ENCODE data around the gene USP3. TPM values are rescaled to one million over a fixed set of nuclear protein-coding genes. Genes with fewer than 3 reads are reported as not detected.

The USP3 gene
- total and polyA plus RNA-seq, 9 donors: 15.0 to 34.5 (median 22.0) TPM

GRCh38 chr15:63582718-63583426 is 78.5 kb downstream of the USP3 start:
- Histone ChIP-seq H3K27me3 (ENCODE audit: control insufficient read depth, insufficient read depth, low read length) (no peaks in the 10 kb centered on the region), H3K4me1 (ENCODE audit: control insufficient read depth, insufficient read depth, low read length) (no peaks in the 10 kb centered on the region), H3K36me3 (ENCODE audit: control insufficient read depth, insufficient read depth, low read length) (peaks cover 24% of the 10 kb centered on the region), H3K27ac (ENCODE audit: low read length) (no peak overlapping the region), H3K9me3 (replicated peaks; ENCODE audit: control insufficient read depth, low read depth, low read length) (peaks cover 3% of the 10 kb centered on the region), H3K4me3 (ENCODE audit: low read length) (no peak overlapping the region)
- 100% methylated on average over 1 of the region's 2 CpGs for WGBS (ENCODE audit: insufficient coverage)
- no peak for DNase-seq

GRCh38 chr15:63586790-63587189 is 82.4 kb downstream of the USP3 start:
- Histone ChIP-seq H3K27me3 (ENCODE audit: control insufficient read depth, insufficient read depth, low read length) (no peaks in the 10 kb centered on the region), H3K9me3 (replicated peaks; ENCODE audit: control insufficient read depth, low read depth, low read length) (peaks cover 3% of the 10 kb centered on the region), H3K27ac (ENCODE audit: low read length) (no peak overlapping the region), H3K4me1 (ENCODE audit: control insufficient read depth, insufficient read depth, low read length) (no peaks in the 10 kb centered on the region), H3K4me3 (ENCODE audit: low read length) (no peak overlapping the region), H3K36me3 (ENCODE audit: control insufficient read depth, insufficient read depth, low read length) (peaks cover 41% of the 10 kb centered on the region)
- WGBS (ENCODE audit: insufficient coverage): 80% methylated on average over 1 of the region's 5 CpGs
- DNase-seq: no peak

- Histone ChIP-seq H3K27me3 (ENCODE audit: control insufficient read depth, insufficient read depth, low read length) (no peaks in the 10 kb centered on the region), H3K9me3 (replicated peaks; ENCODE audit: control insufficient read depth, low read depth, low read length) (peaks cover 3% of the 10 kb centered on the region), H3K4me3 (ENCODE audit: low read length) (no peak overlapping the region), H3K4me1 (ENCODE audit: control insufficient read depth, insufficient read depth, low read length) (peaks cover 2% of the 10 kb centered on the region), H3K36me3 (ENCODE audit: control insufficient read depth, insufficient read depth, low read length) (peaks cover 46% of the 10 kb centered on the region), H3K27ac (ENCODE audit: low read length) (no peak overlapping the region)
- no peak for DNase-seq
- WGBS (ENCODE audit: insufficient coverage): no CpG with 5 or more reads among the region's 2 CpGs
Measured at GRCh38 chr15:63587527-63587926, 83.1 kb downstream of the USP3 start.

- no peak overlapping the region for H3K4me3 ChIP-seq (ENCODE audit: low read length)
- 100% methylated on average over 2 of the region's 6 CpGs for WGBS (ENCODE audit: insufficient coverage)
- DNase-seq: no peak
- no peaks in the 10 kb centered on the region for H3K27me3 ChIP-seq (ENCODE audit: control insufficient read depth, insufficient read depth, low read length)
- peaks cover 5% of the 10 kb centered on the region for H3K4me1 ChIP-seq (ENCODE audit: control insufficient read depth, insufficient read depth, low read length)
- H3K27ac ChIP-seq (ENCODE audit: low read length): no peak overlapping the region
- H3K9me3 ChIP-seq (replicated peaks; ENCODE audit: control insufficient read depth, low read depth, low read length): peaks cover 3% of the 10 kb centered on the region
- H3K36me3 ChIP-seq (ENCODE audit: control insufficient read depth, insufficient read depth, low read length): peaks cover 49% of the 10 kb centered on the region
Measured at GRCh38 chr15:63588826-63589225, 84.4 kb downstream of the USP3 start.

- peaks cover 51% of the 10 kb centered on the region for H3K4me1 ChIP-seq (ENCODE audit: control insufficient read depth, insufficient read depth, low read length)
Measured at GRCh38 chr15:63593705-63594671, 89.6 kb downstream of the USP3 start.

GRCh38 chr15:63595065-63595464 is 90.7 kb downstream of the USP3 start:
- 49% methylated on average over 3 of the region's 3 CpGs for WGBS (ENCODE audit: insufficient coverage)
- DNase-seq: peak; percentile 72
- no peak overlapping the region for H3K4me3 ChIP-seq (ENCODE audit: low read length)
- peaks cover 61% of the 10 kb centered on the region for H3K4me1 ChIP-seq (ENCODE audit: control insufficient read depth, insufficient read depth, low read length)
- H3K27me3 ChIP-seq (ENCODE audit: control insufficient read depth, insufficient read depth, low read length): no peaks in the 10 kb centered on the region
- H3K27ac ChIP-seq (ENCODE audit: low read length): peak overlapping the region; percentile 92
- H3K9me3 ChIP-seq (replicated peaks; ENCODE audit: control insufficient read depth, low read depth, low read length): no peaks in the 10 kb centered on the region
- peaks cover 32% of the 10 kb centered on the region for H3K36me3 ChIP-seq (ENCODE audit: control insufficient read depth, insufficient read depth, low read length)

More at GRCh38 chr15:63593705-63594671, 89.6 kb downstream of the USP3 start:
- Histone ChIP-seq H3K4me3 (ENCODE audit: low read length) (no peak overlapping the region), H3K27me3 (ENCODE audit: control insufficient read depth, insufficient read depth, low read length) (no peaks in the 10 kb centered on the region), H3K36me3 (ENCODE audit: control insufficient read depth, insufficient read depth, low read length) (peaks cover 37% of the 10 kb centered on the region), H3K9me3 (replicated peaks; ENCODE audit: control insufficient read depth, low read depth, low read length) (no peaks in the 10 kb centered on the region), H3K27ac (ENCODE audit: low read length) (no peak overlapping the region)
- DNase-seq: no peak
- WGBS (ENCODE audit: insufficient coverage): 93% methylated on average over 3 of the region's 9 CpGs

GRCh38 chr15:63595688-63596087 is 91.3 kb downstream of the USP3 start:
- peaks cover 65% of the 10 kb centered on the region for H3K4me1 ChIP-seq (ENCODE audit: control insufficient read depth, insufficient read depth, low read length)
- no CpG with 5 or more reads among the region's 1 CpG for WGBS (ENCODE audit: insufficient coverage)

GRCh38 chr15:63596676-63597037 is 92.3 kb downstream of the USP3 start:
- peak overlapping the region; percentile 92 for H3K27ac ChIP-seq (ENCODE audit: low read length)
- H3K4me1 ChIP-seq (ENCODE audit: control insufficient read depth, insufficient read depth, low read length): peaks cover 66% of the 10 kb centered on the region
- peaks cover 21% of the 10 kb centered on the region for H3K36me3 ChIP-seq (ENCODE audit: control insufficient read depth, insufficient read depth, low read length)
- no peaks in the 10 kb centered on the region for H3K9me3 ChIP-seq (replicated peaks; ENCODE audit: control insufficient read depth, low read depth, low read length)
- no peak for DNase-seq
- no CpG with 5 or more reads among the region's 2 CpGs for WGBS (ENCODE audit: insufficient coverage)
- no peaks in the 10 kb centered on the region for H3K27me3 ChIP-seq (ENCODE audit: control insufficient read depth, insufficient read depth, low read length)
- peak overlapping the region; percentile 55 for H3K4me3 ChIP-seq (ENCODE audit: low read length)

More at GRCh38 chr15:63595688-63596087, 91.3 kb downstream of the USP3 start:
- H3K4me3 ChIP-seq (ENCODE audit: low read length): no peak overlapping the region
- no peaks in the 10 kb centered on the region for H3K27me3 ChIP-seq (ENCODE audit: control insufficient read depth, insufficient read depth, low read length)
- peak overlapping the region; percentile 92 for H3K27ac ChIP-seq (ENCODE audit: low read length)
- peaks cover 29% of the 10 kb centered on the region for H3K36me3 ChIP-seq (ENCODE audit: control insufficient read depth, insufficient read depth, low read length)
- DNase-seq: no peak
- H3K9me3 ChIP-seq (replicated peaks; ENCODE audit: control insufficient read depth, low read depth, low read length): no peaks in the 10 kb centered on the region

GRCh38 chr15:63597038-63597790 is 92.8 kb downstream of the USP3 start, which contains the start of gene FBXL22:
Gene FBXL22 (plus strand): TSS chr15:63597387. CDS start chr15:63597393, 6 bp downstream.
- Histone ChIP-seq H3K27ac (ENCODE audit: low read length) (peak within 1 kb of the TSS; percentile 92), H3K36me3 (ENCODE audit: control insufficient read depth, insufficient read depth, low read length) (peaks cover 17% of the 10 kb centered on the region), H3K4me3 (ENCODE audit: low read length) (peak within 1 kb of the TSS; percentile 55), H3K9me3 (replicated peaks; ENCODE audit: control insufficient read depth, low read depth, low read length) (no peaks in the 10 kb centered on the region), H3K4me1 (ENCODE audit: control insufficient read depth, insufficient read depth, low read length) (peaks cover 71% of the 10 kb centered on the region), H3K27me3 (ENCODE audit: control insufficient read depth, insufficient read depth, low read length) (no peaks in the 10 kb centered on the region)
- WGBS (ENCODE audit: insufficient coverage): 30% methylated on average over 22 of the region's 23 CpGs
- DNase-seq: peak; percentile 83

Measured in muscle of leg (tissue), 11 donors.